ENCODE measurements around the gene RNF144A.

The RNF144A gene

DNA sequence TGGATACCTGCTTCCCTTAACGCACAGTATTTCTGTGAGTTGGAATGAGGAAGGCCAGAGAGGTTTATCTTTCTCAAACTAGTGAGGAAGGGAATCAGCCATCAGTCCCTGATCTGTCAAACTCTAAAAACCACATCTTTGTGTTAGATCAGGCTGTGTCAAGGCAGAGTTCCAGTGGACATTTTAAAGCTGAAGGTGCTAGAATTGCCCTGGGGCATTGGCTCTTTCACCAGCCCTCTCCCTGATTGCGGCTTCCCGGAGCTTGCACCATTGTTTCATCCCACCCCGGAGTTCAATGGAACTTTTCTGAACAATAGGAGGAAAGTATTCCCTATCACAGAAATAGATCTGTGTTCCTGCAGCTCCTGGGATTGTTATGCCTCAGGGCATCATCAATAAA is 110.2 kb downstream of the RNF144A start:
- DNase-seq = no peak

DNA sequence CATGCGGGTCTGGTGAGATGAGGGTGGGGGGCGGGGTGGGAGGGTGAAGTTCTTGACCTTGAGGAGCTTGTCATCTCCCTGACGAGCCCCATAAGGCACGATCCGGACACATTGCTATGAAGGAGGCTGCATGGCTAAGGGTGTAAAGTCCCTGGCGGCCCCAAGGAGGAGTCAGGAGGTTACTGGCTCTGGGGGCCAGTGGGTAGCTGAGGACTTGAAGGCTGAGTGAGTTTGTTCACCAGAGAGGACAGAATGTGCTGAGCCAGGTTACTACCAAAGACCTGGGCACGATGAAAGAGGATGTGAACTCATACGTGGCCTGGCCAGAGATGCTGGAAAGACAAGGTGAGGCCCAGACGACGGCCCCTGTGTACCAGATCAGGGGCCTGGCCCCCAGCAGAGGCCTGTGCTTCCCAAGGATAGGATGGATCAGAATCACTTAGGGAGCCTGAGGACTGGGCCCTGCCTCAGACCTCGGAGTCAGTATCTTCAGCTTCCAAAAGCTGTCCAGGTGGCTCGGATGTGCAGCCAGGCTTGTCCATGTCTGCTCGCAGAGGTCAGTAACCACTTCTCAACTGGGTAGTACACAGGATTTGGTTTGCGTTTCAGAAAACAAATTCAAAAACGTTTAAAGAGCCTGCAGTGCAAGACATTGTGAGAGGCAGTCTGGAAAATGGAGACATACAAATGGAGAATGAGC is 110.9 kb downstream of the RNF144A start:
- DNase-seq = no peak

DNA sequence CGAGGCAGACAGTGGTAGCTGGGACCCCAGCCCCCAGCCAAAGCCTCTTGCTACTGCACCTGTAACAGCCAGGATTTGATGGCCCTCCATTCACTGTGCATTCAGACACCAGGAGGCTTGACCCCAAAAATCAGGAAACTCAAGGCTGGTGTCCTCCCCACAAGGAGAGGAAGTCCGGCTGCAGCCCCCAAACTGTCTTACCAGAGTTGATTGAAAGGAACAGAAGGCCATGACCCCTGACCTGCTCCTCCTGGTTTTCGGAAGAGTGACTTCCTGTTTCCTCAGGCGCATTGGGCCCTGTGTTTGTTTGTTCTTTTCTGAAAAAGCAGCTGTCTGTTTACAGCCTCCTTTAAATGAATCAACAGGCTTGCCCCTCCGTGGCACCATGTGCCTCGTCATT is 111.6 kb downstream of the RNF144A start:
- DNase-seq = no peak

DNA sequence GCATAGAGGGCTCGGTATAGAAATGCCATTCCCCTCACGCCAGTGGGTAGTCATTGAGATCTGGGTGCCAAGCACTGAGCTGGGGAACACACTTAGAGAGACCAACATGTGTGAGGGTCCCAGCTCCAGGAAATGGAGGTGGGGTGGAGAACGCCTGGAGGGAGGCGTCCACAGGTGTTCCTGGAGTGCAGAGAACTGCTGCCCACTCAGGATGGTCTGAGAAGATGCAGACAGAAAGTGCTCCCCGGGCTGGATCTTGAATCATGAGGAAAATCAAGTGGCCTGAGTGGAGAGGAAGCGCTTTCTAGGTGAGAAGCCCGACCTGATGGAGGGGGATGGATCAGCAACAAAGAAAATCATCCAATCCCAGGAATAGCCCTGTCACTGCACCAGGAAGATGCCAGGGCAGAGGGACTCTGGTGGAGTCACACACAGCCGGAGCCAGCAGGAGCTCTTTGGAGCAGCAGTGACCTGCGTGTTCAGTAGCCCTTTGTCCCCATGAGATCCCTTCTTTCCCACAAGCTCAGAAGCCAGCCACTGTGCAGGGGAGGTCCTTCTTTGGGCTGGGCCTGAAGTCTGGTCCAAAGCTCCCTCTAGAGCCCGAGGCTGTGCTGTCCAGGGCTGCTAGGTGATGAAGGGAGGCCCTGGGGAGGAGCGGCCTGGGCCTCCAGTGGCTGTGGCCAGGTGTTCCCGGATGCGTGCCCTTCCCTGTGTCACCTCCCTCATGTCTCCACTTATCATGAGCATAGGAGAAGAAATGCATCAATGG is 112.3 kb downstream of the RNF144A start:
- no peak for DNase-seq

DNA sequence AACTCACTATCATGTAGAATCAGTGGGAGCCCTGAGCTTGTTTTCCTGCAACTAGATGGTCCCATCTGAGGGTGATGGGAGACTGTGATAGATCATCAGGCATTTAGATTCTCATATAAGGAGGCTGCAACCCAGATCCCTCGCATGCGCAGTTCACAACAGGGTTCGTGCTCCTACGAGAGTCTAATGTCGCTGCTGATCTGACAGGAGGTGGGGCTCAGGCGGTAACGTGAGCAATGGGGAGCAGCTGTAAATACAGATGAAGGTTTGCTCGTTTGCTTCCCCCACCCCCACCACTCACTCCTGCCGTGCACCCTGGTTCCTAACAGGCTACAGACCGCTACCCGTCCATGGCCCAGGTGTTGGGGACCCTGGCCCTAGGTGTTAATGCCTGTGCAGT is 113.6 kb downstream of the RNF144A start:
- DNase-seq = no peak

DNA sequence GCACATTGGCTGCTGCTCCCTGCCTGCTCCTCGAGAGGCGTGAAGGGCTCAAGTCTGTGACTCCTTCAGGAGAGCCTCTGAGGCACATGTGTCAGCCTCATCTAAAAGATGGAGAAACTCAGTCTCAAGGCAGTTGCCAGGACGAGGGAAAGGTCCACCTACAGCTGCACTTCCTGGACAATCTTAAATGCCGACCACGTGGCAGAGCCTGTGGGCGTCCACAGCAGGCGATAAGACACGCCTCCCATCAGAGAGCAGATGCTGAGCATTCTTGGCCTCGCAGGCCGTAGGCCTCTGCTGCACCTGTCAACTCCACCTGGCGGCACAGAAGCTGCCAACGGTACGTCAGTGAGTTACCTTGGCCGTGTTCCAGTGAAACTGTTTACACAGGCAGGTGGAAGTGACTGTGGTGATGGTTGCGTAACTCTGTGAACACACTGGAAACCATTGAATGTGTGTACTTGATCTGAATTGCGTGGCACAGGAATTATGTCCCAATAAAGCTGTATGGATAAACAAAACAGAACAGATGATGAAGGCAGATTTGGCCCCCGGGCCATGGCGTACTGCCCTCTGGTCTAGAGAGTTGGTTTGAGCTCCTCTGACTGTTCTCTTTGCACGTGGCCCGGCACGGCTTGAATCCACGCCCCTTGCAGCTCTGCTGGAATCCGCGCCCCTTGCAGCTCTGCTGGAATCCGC is 114.5 kb downstream of the RNF144A start:
- peak; percentile 98 for DNase-seq

DNA sequence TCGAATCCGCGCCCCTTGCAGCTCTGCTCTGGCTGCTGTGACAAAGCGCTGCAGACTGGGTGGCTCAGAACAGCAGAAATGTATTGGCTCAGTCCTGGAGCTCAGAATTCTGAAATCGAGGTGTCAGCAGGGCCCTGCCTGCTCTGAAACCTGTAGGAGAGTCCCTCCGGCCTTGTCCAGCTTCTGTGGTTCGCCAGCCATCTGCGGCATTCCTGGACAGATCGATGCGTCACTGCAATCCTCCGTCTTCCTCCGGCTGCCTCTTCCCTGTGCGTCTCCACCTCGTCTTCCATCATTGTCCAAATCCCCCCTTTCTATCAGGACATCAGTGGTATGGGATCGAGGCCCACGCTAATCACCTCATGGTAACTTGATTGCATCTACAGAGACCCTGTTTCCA is 115.2 kb downstream of the RNF144A start:
- DNase-seq = no peak

DNA sequence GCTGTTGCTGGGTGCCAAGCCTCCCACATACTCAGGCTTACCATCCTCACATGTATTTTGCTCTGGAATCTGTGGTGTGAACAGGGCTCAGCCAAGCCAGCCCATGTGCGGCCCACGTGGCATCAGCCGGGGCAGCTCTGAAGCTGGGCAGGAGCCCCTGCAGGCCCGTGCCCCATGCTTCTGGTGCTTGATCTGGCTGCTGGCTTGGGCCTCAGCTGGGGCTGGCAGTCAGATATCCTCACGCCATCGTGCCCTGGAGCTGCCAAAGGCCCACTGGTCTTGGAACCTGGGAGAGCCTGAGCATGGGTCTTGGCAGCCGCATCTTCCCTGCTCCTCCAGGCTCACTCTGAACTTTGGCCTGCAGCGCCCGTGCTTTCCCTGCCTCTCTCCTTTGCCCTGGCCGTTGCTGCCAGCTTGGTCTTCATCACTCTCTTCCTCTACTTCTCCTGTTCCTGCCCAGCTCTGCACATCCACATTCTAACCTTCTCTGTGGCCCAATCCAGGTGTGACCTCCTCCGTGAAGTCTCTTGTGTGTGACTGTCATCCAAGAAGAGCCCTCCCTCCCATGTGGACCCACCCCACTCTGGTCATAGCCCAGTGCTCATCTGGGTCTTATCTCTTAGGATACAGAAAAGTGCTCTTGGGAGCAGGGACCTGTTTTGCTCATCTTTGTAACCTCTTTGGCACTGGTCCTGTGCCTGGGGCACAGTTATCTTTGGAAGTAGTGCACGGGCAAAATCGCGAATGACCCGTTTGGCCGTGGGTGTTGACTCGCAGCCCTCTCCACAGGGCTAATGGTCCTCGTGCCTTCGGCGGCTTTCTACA is 116.1 kb downstream of the RNF144A start:
- no peak for DNase-seq

DNA sequence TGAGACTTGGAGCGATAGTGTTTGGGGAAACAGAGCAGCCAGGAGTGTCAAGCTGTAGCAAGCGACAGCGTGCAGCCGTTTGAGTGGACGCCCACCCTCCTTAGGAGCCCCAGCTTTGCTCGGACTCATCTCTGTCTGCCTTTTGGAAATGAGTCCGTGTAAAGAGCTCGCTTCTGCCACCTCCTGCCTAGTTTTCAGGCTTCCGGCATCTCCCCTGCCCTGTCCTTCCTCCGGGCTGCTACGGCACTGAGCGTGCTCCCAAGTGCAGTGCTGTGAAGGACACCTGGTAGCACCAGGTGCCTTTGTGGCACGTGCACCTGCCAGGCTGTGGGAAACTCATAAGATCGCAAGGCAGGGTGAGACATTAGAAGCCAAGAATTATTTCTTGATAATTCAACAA is 117.1 kb downstream of the RNF144A start:
- peak; percentile 58 for DNase-seq

DNA sequence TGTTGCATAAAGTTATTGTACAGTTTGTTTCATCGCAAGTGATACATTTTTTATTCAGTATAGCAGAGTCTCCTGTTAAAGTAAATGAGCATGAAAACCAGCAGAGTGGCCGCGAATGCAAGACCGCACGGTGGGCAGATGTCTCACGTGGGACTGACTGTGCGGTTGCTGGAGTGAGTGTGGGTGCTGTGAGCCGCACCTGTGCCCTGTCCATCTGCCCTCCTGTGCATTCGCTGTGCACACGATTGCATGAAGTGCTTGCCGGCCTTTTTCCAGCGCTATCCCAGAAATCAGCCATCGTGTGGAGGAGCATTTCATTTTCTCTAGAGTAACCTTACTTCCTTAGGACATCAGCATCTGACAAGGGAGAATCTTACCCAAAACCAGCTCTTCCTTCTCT is 118.7 kb downstream of the RNF144A start:
- no peak for DNase-seq

DNA sequence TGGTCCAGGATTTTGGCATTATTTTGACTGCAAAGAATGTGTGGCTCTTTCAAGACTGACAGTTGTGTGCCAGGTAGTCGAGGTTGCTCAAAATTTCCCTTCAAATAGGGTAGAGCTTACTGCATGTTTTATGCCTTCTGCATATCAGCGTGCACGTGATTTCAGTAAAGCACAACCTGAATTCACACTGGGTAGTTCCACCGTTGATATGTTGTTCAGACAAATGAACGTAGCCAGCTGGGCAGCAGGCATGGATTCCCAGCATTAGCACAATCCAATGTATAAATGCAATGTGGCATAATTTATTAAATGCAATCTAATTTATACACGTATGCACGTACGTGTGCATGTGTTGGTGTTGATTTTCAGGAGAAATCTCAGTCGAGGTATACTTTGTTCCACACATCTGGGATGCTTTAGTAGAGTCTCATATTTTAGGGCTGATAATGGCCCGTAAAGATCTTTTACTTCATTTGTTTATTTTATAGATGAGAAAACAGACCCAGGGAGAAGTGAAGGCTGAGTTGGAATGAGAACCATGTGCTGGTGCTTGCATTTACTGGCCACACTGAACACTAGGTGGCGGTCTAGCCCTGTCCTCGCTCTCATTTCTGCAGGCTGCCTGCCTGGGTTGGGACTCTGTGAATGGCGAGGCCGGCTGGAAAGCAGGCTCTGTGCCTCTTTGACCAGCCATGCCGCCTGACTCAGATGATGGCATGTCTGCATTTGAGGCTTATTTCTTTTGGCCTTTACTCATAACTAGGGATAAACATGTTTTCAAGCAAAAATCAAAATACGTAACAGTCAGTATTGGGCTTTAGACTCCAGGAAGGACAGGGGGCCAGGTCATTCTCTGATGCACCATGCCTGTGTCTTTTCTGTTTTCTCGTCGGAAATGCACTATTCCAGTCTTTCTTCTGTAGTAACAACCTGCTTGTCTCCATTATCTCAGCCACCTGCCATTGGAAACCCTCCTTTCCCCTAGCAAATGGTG is 120.4 kb downstream of the RNF144A start:
- DNase-seq = peak; percentile 66

DNA sequence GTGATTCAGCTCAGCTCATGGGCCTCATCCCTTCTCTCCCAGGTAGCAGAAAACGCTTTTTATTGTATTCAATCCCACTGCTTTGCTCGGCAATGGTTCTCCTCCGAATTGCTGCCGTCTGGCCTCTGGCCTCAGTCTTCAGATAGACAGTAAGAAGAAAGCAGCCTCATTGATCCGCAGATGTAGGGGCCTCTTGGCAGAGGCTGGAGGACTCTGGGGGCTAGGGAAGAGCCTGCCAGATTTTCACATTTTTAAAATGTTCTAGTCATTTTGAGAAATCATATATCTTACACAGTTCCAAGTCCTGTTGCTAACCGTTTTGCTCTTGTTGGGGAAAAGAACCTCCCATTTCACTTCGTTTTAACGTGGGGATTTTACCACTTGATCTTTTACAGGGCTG is 123.3 kb downstream of the RNF144A start:
- DNase-seq = no peak

DNA sequence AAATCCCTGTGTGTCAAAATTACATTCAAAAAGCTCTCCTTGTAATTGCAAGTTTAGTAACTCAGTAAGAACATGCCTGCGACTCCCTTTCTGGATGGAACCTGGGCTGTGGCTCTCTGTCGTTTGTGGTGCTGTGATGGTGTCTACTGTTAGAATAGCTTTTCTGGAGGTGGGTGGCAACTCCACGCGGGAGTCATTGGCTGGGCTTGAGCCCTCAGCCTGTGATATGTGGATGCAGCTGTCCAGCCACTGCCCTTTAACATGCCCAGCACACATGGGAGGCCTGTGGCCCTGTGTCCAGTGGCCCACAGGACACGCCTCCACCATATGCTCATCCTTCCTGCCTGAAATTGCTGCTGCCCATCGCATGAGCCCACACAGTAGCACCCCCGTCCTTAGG is 124.2 kb downstream of the RNF144A start:
- no peak for DNase-seq

DNA sequence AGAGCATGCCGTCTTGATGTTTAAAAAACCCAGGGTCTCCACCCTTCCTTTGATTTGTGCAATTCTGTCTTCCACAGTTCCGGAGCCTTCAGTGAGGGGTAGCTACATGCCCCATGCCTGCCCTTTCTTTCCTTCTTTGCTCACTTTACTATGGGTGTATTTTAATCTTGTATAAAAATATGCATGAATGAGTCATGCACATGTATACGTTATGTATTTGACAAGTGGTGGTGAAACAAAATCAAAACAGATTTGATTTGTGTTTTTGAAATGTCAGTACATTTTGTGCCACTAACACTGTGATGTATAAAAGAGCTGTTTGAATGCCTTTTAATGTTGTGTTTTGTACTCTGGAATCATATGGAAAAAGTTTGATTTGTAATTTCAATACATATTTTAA is 126.5 kb downstream of the RNF144A start:
- DNase-seq = no peak

DNA sequence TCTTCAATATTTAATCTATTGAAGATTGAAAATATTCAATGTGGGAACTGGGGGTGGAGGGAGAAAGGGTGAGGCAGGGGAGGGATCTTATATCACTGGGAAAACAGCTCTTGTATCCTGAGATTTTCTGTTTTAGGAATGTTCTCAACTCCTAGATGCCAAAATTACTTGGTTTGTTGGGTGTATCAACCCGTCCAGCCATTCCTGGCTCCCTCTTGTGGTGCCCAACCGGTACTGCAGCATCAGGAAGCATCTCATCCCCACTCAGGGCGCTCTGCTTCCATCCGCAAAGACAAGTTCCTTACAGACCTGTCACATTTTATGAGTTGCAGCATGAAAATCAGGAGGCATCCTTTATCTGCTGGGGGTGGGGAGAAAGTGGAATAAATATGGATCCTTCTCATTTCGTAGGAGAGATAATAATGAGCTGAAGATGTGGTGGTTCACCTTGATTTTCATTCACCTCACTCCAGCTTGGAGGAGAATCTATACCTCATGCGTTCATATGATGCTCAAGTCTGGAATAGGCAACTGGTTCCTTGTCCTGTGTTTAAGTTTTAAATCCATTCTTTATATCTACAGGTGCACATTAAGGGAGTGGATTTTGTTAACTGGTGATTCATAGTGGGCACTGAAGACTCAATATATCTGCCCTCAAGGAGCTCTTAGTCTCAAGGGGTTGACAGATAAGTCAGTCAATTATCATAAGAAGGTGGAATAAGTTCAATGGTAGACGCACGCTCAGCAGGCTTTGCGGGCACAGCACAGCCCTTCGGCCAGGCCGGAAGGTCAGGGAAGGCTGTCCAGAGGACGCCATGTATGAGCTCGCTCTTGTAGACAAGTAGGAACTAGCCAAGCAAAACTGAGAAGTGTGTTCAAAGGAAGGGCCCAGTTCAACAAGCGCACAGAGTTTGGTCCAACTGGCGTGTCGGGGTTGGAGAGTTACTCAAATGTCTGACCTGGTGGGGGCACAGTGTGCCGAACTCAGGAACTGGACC is 127.3 kb downstream of the RNF144A start:
- DNase-seq = peak; percentile 48

DNA sequence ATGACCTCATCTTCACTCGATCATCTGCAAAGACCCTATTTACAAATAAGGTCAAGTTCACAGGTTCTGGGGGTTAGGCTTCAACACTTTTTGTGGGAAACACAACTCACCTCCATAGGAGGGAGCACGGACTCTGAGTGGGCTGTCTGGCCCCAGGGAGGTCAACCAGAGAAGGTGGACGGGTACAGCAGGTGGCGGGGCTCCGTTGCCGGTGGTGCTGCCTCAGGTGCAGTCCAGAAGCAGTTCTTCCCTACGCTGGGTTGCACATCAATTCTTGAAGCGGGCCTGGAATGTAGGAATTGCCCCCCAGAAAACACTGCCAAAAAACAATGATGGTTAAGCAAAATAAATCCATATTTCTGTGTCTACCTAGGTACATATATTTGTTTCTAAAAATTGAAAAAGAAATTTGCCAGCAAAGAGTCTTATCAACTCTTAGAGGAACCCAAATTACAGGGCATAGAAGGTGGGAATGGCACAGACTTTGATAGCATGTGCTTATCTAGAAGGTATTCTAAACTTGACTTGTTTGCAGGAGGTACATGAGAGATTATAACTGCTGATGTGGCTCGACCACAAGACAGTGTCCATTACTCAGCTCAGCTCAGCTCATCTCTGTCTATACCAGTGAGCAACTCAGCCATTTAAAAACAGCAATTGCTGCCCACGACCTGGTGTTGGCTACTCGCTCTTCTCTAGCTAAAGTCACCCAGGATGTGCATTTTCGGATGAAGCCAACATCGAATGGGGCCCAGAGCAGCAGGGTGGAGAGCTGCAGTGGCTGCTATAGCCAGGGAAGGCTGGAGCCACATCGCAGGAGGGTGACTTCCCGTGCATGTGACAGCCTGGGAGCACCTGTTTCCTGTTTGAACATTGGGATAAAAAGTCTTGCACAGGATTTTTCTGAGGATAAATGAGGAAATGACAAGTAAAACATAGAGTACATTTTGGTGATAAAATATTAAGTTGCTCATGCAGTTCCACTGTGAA is 128.7 kb downstream of the RNF144A start:
- no peak for DNase-seq

DNA sequence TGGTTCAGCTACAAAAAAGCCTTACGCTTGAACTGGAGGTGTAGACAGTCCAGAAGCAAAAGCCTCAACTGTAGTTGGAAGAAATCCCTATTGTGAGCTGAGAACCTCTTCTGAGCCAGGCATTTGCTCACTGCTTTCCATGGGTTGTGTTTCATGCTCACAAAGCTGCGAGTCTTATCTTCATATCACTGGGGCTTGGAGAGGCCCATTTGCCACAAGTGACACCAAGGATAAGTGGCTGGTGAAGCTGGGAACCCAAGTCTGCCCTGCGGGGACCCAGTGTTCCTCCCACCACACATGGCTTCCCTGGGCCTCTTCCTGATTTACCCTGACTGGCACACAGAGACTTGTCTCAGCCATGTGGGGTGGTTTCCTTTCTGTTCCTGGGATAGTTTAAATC is 130.4 kb downstream of the RNF144A start:
- no peak for DNase-seq

DNA sequence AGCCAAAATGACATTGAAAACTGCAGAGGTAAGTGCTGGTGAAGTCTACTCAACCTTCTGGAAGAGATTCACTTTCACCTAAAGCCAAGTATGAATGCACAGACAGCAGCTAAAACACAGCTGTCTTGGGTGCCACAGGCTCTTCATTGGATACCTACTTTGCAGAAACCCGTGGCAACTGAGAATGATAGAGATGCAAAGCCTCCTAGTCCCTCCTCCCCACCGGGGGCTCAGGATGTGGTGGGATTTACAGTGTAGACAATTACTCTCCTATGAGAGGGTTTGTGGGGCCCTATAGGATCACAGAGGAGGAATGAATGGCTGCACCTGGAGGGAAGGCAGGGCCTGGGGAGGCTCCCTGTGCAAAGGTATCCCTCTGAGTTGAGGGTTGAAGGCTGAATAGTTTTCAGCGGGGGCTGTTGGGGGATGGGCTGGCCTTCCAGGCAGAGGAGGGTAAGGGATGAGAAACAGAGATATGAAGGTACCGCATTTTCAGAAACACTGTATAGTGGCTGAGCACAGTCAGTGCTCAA is 131.6 kb downstream of the RNF144A start:
- no peak for DNase-seq

DNA sequence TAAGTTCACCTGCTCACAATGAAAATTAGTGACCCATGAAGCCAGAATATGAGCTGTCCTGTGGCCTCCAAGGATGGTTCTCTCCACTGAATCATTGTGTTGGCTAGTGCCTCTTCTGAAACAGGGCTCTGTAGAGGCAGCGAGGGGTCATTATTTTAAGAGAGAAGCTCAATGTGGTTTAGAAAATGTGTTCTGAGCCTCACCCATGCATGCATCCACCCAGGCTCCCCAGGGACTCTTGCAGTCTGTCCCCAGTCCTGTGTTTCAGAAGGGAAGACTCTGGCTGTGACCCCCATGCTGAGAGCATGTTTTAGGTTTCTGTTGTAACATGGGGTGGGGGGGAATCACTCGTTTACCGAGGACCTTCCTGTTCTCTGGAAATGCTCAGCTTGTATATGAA is 135.2 kb downstream of the RNF144A start:
- DNase-seq = no peak

Data from NCI-H510A treated with DMSO at 0.1 percent for 48 hours (cell line).